ENCODE measurements around the gene CDH4. TPM values are rescaled to one million over a fixed set of nuclear protein-coding genes. Genes with fewer than 3 reads are reported as not detected.

The CDH4 gene
- total RNA-seq, 1 experiment from 2014 or later: 5.3 TPM

GRCh38 chr20:61692479-61692878, 440.4 kb downstream of the CDH4 start (continued):
- TF ChIP-seq ATF3 (CRISPR knock-in tag; conservative IDR thresholded peaks at IDR 0.05) (no peak), JUN (CRISPR knock-in tag; IDR thresholded peaks at IDR 0.05) (no peak), ERG (CRISPR knock-in tag; IDR thresholded peaks at IDR 0.05) (no peak)

- ATAC-seq: no peak
- H3K27ac Mint-ChIP-seq: no peak overlapping the region
Measured at GRCh38 chr20:61693055-61693600, 441.1 kb downstream of the CDH4 start.

GRCh38 chr20:61694682-61695081, 442.6 kb downstream of the CDH4 start:
- TF ChIP-seq GRHL2 (CRISPR knock-in tag; IDR thresholded peaks at IDR 0.05; ENCODE audit: insufficient replicate concordance, severe bottlenecking) (no peak), USF2 (CRISPR knock-in tag; IDR thresholded peaks at IDR 0.05) (no peak), ELF4 (CRISPR knock-in tag; IDR thresholded peaks at IDR 0.05; ENCODE audit: low read depth) (no peak), ZSCAN18 (CRISPR knock-in tag; IDR thresholded peaks at IDR 0.05) (no peak), ZNF512 (CRISPR knock-in tag; IDR thresholded peaks at IDR 0.05; ENCODE audit: borderline replicate concordance) (no peak), ESRRA (CRISPR knock-in tag; IDR thresholded peaks at IDR 0.05; ENCODE audit: borderline replicate concordance) (no peak), CTCF (IDR thresholded peaks at IDR 0.05) (no peak), ETV6 (CRISPR knock-in tag; IDR thresholded peaks at IDR 0.05) (no peak)
- ChIA-PET POLR2A (no interaction called here), CTCF (interaction anchor here (0.9 kb wide), 1 partner anchor 202 kb away, joined by 3 read pairs; no protein-coding TSS in a partner anchor)
- no peak for ATAC-seq
- Mint-ChIP-seq H3K27ac (no peak overlapping the region), H3K4me1 (no peaks in the 10 kb centered on the region), H3K9me3 (peaks cover 5% of the 10 kb centered on the region; the same call in 1 of the 2 replicates), H3K4me3 (no peak overlapping the region), H3K36me3 (no peaks in the 10 kb centered on the region), H3K27me3 (ENCODE audit: low read depth) (peaks cover 16% of the 10 kb centered on the region)
- DNase-seq (ENCODE audit: low spot score): no peak

More at GRCh38 chr20:61693055-61693600, 441.1 kb downstream of the CDH4 start:
- no peak for DNase-seq (ENCODE audit: low spot score)
- CTCF ChIA-PET: no interaction called here
- H3K9me3 Mint-ChIP-seq: peaks cover 7% of the 10 kb centered on the region; the same call in 1 of the 2 replicates
- TF ChIP-seq CBFB (CRISPR knock-in tag; IDR thresholded peaks at IDR 0.05; ENCODE audit: low read depth): no peak
- TF ChIP-seq ZNF138 (CRISPR knock-in tag; conservative IDR thresholded peaks at IDR 0.05): no peak
- TF ChIP-seq CDX4 (CRISPR knock-in tag; IDR thresholded peaks at IDR 0.05; ENCODE audit: borderline replicate concordance): no peak
- peaks cover 16% of the 10 kb centered on the region for H3K27me3 Mint-ChIP-seq (ENCODE audit: low read depth)
- H3K4me1 Mint-ChIP-seq: no peaks in the 10 kb centered on the region
- H3K4me3 Mint-ChIP-seq: no peak overlapping the region
- H3K36me3 Mint-ChIP-seq: no peaks in the 10 kb centered on the region
- POLR2A ChIA-PET: interaction anchor here (0.6 kb wide), 1 partner anchor 136 kb away, joined by 4 read pairs; no protein-coding TSS in a partner anchor
